Brain microvascular endothelial cell (primary cell): ENCODE results near the gene SPATA2.

Experiments
- DNase-seq: peaks from one replicate; pipeline ENCODE4 v3.0.0-alpha.2; 2020
- H3K27ac ChIP-seq: fragments of 250-450 bp; sonication (Bioruptor Pico); 2 replicates; pipeline ENCODE4 v1.5.1; 2020; ENCODE audit warnings: mild to moderate bottlenecking, moderate library complexity
- H3K27me3 ChIP-seq: fragments of 250-450 bp; sonication (Bioruptor Pico); replicated peaks from 2 replicates; pipeline ENCODE4 v1.5.1; 2020; ENCODE audit warnings: mild to moderate bottlenecking
- H3K36me3 ChIP-seq: fragments of 250-450 bp; sonication (Bioruptor Pico); replicated peaks from 2 replicates; pipeline ENCODE4 v1.5.1; 2020; ENCODE audit warnings: mild to moderate bottlenecking
- H3K4me3 ChIP-seq: 2 replicates; pipeline ENCODE4 v1.5.1; 2011; ENCODE audit warnings: low read depth, mild to moderate bottlenecking, control low read depth, low read length, moderate library complexity
- in situ Hi-C: cut with HindIII; loops from 2 replicates; pipeline ENCODE4 v1.10.0; 2017; ENCODE audit warnings: low sequenced_read_pairs, low pct_ligation_motif_present
- TF ChIP-seq, protein P1 (sequence below): IDR thresholded peaks from 2 replicates; pipeline ENCODE4 v1.5.1; 2011; ENCODE audit warnings: low read depth, mild to moderate bottlenecking, moderate library complexity, low read length, control low read depth, inconsistent platforms; ENCODE audit errors: missing control alignments

The SPATA2 gene

DNA sequence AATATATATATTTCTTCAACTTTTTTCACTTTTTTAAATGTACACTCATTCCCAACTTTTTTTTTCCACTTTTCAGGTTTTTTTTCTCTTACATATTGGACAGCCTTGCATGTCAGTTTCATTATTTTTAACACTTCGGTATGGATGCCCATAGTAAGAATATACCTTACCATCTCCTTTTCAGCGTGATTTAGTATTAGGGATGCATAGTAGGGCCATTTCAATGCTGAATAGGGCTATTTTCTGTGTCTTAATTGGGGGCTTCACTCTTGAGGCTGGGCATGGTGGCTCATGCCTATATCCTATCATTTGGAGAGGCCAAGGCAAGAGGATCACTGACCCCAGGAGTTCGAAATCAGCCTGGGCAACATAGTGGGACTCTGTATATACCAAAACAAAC is 27.6 kb upstream of the SPATA2 start:
- TF ChIP-seq, protein P1, sequence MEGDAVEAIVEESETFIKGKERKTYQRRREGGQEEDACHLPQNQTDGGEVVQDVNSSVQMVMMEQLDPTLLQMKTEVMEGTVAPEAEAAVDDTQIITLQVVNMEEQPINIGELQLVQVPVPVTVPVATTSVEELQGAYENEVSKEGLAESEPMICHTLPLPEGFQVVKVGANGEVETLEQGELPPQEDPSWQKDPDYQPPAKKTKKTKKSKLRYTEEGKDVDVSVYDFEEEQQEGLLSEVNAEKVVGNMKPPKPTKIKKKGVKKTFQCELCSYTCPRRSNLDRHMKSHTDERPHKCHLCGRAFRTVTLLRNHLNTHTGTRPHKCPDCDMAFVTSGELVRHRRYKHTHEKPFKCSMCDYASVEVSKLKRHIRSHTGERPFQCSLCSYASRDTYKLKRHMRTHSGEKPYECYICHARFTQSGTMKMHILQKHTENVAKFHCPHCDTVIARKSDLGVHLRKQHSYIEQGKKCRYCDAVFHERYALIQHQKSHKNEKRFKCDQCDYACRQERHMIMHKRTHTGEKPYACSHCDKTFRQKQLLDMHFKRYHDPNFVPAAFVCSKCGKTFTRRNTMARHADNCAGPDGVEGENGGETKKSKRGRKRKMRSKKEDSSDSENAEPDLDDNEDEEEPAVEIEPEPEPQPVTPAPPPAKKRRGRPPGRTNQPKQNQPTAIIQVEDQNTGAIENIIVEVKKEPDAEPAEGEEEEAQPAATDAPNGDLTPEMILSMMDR: no peak
- Histone ChIP-seq H3K36me3 (peaks cover 32% of the 10 kb centered on the region), H3K27me3 (no peaks in the 10 kb centered on the region), H3K27ac (no peak overlapping the region), H3K4me3 (no peak overlapping the region)
- in situ Hi-C loops: no loop called here
- DNase-seq: no peak

DNA sequence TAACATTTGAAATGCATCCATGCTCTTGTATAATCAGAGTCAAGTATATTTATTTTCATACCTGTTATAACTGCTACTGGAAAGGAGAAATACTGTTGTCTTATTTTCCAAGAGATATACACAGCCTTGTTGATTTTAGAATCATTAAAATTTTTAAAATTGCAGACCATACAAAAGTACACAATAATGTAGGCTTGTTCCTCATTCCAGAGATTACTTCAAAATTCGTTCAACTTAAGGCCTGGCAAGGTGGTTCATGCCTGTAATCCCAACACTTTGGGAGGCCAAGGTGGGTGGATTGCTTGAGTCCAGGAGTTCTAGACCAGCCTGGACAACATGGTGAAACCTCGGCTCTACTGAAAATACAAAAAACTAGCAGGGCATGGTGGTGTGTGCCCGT is 27.0 kb upstream of the SPATA2 start:
- Histone ChIP-seq H3K4me3 (no peak overlapping the region), H3K27me3 (no peaks in the 10 kb centered on the region), H3K27ac (no peak overlapping the region), H3K36me3 (peaks cover 30% of the 10 kb centered on the region)
- TF ChIP-seq, protein P1: no peak
- no peak for DNase-seq
- in situ Hi-C loops: no loop called here

DNA sequence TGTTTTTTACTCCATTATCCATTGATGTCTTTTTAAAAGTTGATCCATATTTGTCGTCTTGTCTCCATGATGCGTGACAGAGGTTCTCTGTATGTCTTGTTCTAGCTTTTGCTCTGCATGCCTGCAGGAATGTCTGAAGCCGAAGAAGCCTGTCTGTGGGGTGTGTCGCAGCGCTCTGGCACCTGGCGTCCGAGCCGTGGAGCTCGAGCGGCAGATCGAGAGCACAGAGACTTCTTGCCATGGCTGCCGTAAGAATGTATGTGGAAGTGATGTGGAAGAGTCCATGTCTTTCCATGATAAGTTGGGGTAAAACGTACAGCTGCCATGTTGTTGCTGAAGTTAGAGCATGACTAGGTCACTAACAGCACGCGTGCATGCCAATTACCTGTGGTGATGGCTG is 26.1 kb upstream of the SPATA2 start:
- H3K27me3 ChIP-seq: no peaks in the 10 kb centered on the region
- no peak overlapping the region for H3K27ac ChIP-seq
- no peak overlapping the region for H3K4me3 ChIP-seq
- peaks cover 28% of the 10 kb centered on the region for H3K36me3 ChIP-seq
- no peak for DNase-seq
- in situ Hi-C loops: no loop called here
- TF ChIP-seq, protein P1: no peak

DNA sequence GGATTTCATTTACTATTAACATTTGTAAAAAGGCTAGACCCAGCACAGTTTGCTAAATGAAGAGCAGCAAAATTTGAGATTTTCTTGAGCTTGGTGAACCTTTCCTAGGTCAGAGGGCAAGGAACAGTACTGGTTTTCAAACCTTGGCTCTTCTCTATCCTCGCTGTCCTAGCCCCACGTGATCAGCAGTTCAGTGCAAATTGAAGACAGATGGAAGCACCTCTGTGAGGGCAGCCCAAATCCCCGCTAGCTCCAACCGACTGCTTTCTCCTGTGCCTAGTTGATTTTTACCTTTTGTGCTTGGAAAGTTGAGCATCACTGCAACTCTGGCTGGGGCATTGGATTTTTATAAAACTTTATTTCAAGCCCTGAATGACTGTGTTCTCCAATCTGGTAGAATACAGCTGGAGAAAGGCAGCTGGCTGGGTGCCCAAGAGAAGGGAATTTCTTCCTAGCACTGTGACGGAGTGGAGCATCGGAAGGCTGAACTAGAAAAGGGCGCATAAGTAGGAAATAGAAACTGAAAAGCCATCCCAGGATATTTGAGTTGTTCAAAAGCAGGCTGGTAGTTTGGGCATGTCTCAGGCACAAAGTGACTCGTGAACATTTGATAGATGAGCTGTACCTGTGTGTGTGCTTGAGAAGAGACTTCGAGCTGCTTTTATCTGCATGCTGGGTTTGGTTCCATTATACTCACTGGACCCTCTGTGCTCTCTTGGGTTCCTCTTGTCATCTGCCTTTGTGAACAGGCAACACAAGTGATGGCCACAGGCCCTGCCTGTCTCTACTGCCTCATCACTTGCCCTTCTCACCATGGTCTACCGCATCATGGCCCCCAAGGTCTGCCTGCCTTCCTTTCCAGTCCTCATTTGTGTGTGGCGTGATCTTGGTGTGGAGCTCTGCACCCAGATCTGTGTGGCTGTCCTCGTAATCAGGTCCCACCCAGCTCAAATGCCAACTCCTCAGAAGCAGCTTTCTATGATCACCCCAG is 23.1 kb upstream of the SPATA2 start:
- TF ChIP-seq, protein P1: no peak
- peak; percentile 82 for DNase-seq
- peaks cover 9% of the 10 kb centered on the region for H3K36me3 ChIP-seq
- H3K27me3 ChIP-seq: no peaks in the 10 kb centered on the region
- peak overlapping the region; percentile 14 for H3K27ac ChIP-seq
- H3K4me3 ChIP-seq: no peak overlapping the region
- in situ Hi-C loops: no loop called here

DNA sequence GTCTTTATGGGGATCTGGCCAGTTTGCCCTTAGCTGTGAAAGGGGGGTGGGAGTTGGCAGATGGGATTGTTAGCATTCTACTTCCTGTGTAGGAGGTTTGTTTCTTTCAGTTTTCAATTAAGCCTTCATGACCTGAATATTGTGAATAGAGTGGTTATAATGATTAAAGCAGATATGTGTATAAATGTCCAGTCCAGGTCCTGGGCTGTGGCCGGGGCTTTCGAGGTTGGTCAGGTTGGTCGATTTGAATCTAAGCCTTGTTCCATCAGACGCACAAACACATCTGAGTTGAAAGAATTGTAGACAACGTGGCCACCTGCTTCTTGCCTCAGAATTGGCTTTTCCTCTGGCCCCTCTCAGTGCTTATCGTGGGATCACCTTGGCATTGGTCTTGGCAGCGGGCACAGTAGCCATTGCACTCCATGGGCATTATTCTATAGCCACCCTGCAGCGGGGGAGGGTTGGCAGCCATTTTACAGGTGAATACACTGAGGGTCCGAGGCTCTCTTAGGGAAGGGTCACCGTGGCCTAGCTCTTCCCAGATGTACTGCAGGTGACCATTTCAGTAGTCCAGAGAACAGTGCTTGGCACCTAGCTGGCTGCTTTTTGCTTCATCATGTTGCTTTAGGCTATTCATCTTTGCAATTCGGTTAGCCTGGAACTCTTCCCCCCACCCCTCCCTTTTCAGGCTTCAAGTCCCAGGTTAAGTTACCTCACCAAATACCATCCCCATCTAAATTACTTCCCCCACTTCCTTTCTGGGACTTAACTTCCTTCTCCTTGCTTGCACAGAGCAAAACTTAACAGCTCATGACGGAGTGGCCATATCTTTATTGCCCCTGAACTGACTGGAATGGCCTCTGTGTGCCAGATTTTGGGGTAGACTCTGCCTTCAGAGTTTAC is 21.9 kb upstream of the SPATA2 start:
- in situ Hi-C loops: no loop called here
- Histone ChIP-seq H3K27ac (peak overlapping the region; percentile 62), H3K27me3 (no peaks in the 10 kb centered on the region), H3K36me3 (peaks cover 6% of the 10 kb centered on the region), H3K4me3 (peak overlapping the region; percentile 92)
- TF ChIP-seq, protein P1: no peak
- no peak for DNase-seq
